Measurements from ENCODE around the gene GUCY1A1. TPM values are rescaled to one million over a fixed set of nuclear protein-coding genes. Genes with fewer than 3 reads are reported as not detected.

GUCY1A1 gene
- total RNA-seq, 3 donors from 2014 or later (not counting 1 experiment from before 2014, with no cell fraction given): 4.1 to 7.4 (median 5.2) TPM

GRCh38 chr4:155657169-155657568, 9.5 kb upstream of the GUCY1A1 start:
- Histone ChIP-seq H3K36me3 (ENCODE audit: control insufficient read depth, insufficient read depth, low read length) (no peaks in the 10 kb centered on the region), H3K9me3 (ENCODE audit: control insufficient read depth, insufficient read depth, low read length) (no peaks in the 10 kb centered on the region), H3K27me3 (ENCODE audit: control insufficient read depth, insufficient read depth, low read length) (no peaks in the 10 kb centered on the region), H3K4me1 (ENCODE audit: control insufficient read depth, insufficient read depth, low read length) (no peaks in the 10 kb centered on the region), H3K27ac (ENCODE audit: low read length) (no peak overlapping the region), H3K4me3 (ENCODE audit: low read length) (no peak overlapping the region)
- Mint-ChIP-seq H3K4me3 (no peak overlapping the region), H3K4me1 (no peaks in the 10 kb centered on the region), H3K27me3 (ENCODE audit: low read depth in 2 of 2) (peaks cover 12 to 43% of the 10 kb centered on the region in 2 donors), H3K9me3 (no peaks in the 10 kb centered on the region), H3K27ac (no peak overlapping the region), H3K36me3 (no peaks in the 10 kb centered on the region)
- TF ChIP-seq CTCF (IDR thresholded peaks at IDR 0.05): no peak
- DNase-seq: no peak
- intact Hi-C loops (cut with micrococcal nuclease): no loop called here
- ATAC-seq: no peak

- ATAC-seq (no peak), DNase-seq (no peak)
- Mint-ChIP-seq H3K36me3 (no peaks in the 10 kb centered on the region), H3K4me1 (no peaks in the 10 kb centered on the region), H3K9me3 (no peaks in the 10 kb centered on the region), H3K4me3 (no peak overlapping the region), H3K27me3 (ENCODE audit: low read depth in 2 of 2) (peaks cover 12 to 38% of the 10 kb centered on the region in 2 donors), H3K27ac (no peak overlapping the region)
- Histone ChIP-seq H3K4me3 (ENCODE audit: low read length) (no peak overlapping the region), H3K27me3 (ENCODE audit: control insufficient read depth, insufficient read depth, low read length) (no peaks in the 10 kb centered on the region), H3K36me3 (ENCODE audit: control insufficient read depth, insufficient read depth, low read length) (no peaks in the 10 kb centered on the region), H3K9me3 (ENCODE audit: control insufficient read depth, insufficient read depth, low read length) (no peaks in the 10 kb centered on the region), H3K4me1 (ENCODE audit: control insufficient read depth, insufficient read depth, low read length) (no peaks in the 10 kb centered on the region), H3K27ac (ENCODE audit: low read length) (no peak overlapping the region)
- no peak for TF ChIP-seq CTCF (IDR thresholded peaks at IDR 0.05)
- 38% methylated on average over 1 of the region's 1 CpG for WGBS (ENCODE audit: insufficient coverage)
- intact Hi-C loops (cut with micrococcal nuclease): no loop called here
Measured at GRCh38 chr4:155657985-155658680, 8.5 kb upstream of the GUCY1A1 start.

GRCh38 chr4:155658681-155659064, 8.0 kb upstream of the GUCY1A1 start:
- H3K36me3 ChIP-seq (ENCODE audit: control insufficient read depth, insufficient read depth, low read length): no peaks in the 10 kb centered on the region
- 35% methylated on average over 1 of the region's 1 CpG for WGBS (ENCODE audit: insufficient coverage)
- no peak for ATAC-seq

More at GRCh38 chr4:155658681-155659064, 8.0 kb upstream of the GUCY1A1 start:
- Mint-ChIP-seq H3K4me3 (no peak overlapping the region), H3K27ac (no peak overlapping the region), H3K9me3 (no peaks in the 10 kb centered on the region), H3K36me3 (no peaks in the 10 kb centered on the region), H3K4me1 (no peaks in the 10 kb centered on the region), H3K27me3 (ENCODE audit: low read depth in 2 of 2) (peaks cover 14 to 43% of the 10 kb centered on the region in 2 donors)
- Histone ChIP-seq H3K27ac (ENCODE audit: low read length) (no peak overlapping the region), H3K4me3 (ENCODE audit: low read length) (no peak overlapping the region), H3K9me3 (ENCODE audit: control insufficient read depth, insufficient read depth, low read length) (no peaks in the 10 kb centered on the region), H3K27me3 (ENCODE audit: control insufficient read depth, insufficient read depth, low read length) (peaks cover 1% of the 10 kb centered on the region), H3K4me1 (ENCODE audit: control insufficient read depth, insufficient read depth, low read length) (no peaks in the 10 kb centered on the region)
- intact Hi-C loops (cut with micrococcal nuclease): no loop called here
- DNase-seq: no peak
- TF ChIP-seq CTCF (IDR thresholded peaks at IDR 0.05): no peak

Measured in natural killer cell (primary cell).